GM12874 (cell line): Measurements from ENCODE around the gene GDPD3.

Experiments
- TF ChIP-seq, protein P1 (sequence below): IDR thresholded peaks from 2 replicates; pipeline ENCODE4 v1.5.1; 2011; ENCODE audit warnings: low read depth, mild to moderate bottlenecking, control low read depth, low read length, moderate library complexity; ENCODE audit not compliant: insufficient read depth

Gene GDPD3

DNA sequence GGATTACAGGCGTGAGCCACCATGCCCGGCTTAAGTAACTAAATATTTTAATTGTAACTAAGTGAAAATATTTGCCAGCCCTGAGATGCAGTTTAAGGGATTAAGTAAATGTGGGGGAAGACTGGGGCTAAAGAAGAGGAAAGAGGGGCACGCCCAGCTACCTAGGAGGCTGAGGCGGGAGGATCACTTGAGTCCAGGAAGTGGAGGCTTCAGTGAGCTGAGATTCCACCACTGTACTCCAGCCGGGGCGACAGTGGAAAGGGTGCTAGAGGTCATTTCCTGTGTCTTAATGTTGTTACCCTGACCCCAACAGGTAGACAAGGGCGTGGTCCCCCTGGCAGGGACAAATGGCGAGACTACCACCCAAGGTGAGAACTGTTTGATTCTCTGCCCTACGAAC lies 45.0 kb downstream of the GDPD3 start:
- TF ChIP-seq, protein P1, sequence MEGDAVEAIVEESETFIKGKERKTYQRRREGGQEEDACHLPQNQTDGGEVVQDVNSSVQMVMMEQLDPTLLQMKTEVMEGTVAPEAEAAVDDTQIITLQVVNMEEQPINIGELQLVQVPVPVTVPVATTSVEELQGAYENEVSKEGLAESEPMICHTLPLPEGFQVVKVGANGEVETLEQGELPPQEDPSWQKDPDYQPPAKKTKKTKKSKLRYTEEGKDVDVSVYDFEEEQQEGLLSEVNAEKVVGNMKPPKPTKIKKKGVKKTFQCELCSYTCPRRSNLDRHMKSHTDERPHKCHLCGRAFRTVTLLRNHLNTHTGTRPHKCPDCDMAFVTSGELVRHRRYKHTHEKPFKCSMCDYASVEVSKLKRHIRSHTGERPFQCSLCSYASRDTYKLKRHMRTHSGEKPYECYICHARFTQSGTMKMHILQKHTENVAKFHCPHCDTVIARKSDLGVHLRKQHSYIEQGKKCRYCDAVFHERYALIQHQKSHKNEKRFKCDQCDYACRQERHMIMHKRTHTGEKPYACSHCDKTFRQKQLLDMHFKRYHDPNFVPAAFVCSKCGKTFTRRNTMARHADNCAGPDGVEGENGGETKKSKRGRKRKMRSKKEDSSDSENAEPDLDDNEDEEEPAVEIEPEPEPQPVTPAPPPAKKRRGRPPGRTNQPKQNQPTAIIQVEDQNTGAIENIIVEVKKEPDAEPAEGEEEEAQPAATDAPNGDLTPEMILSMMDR = no peak

DNA sequence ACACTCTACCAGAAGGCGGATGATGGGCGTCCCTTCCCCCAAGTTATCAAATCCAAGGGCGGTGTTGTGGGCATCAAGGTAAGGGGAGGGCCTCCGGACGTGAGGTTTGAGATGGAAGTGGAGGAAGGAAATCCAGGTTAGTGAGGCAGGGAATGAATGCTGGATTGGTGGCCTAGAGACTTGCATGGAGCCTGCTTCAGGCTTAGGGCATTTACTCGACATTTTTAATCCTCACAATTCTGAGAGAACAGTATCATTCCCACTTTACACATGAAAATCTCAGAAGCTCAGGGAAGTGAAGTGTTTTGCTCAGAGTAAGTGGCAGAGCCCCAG lies 45.8 kb downstream of the GDPD3 start:
- TF ChIP-seq, protein P1 = no peak

DNA sequence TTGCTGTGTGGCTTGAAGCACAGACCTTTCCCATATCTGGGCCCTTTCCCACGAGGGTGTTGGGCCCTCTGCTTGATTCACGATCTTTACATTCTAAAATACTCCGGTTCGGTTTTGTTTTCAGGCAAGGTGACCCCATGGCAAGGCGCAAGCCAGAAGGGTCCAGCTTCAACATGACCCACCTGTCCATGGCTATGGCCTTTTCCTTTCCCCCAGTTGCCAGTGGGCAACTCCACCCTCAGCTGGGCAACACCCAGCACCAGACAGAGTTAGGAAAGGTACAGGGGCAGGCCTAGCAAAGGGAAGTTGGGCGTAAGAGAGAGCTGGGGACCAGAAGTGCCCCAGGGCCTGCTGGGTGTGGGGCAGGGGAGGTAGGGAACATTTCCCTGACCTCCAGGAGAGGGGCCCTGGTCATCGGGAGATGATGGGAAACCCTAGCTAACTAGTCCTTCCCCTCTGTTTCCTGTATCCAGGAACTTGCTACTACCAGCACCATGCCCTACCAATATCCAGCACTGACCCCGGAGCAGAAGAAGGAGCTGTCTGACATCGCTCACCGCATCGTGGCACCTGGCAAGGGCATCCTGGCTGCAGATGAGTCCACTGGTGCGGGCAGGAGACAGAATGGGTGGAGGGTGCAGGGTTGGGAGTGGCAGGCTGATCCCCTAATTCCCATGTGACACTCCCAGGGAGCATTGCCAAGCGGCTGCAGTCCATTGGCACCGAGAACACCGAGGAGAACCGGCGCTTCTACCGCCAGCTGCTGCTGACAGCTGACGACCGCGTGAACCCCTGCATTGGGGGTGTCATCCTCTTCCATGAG lies 46.4 kb downstream of the GDPD3 start:
- TF ChIP-seq, protein P1 = no peak

DNA sequence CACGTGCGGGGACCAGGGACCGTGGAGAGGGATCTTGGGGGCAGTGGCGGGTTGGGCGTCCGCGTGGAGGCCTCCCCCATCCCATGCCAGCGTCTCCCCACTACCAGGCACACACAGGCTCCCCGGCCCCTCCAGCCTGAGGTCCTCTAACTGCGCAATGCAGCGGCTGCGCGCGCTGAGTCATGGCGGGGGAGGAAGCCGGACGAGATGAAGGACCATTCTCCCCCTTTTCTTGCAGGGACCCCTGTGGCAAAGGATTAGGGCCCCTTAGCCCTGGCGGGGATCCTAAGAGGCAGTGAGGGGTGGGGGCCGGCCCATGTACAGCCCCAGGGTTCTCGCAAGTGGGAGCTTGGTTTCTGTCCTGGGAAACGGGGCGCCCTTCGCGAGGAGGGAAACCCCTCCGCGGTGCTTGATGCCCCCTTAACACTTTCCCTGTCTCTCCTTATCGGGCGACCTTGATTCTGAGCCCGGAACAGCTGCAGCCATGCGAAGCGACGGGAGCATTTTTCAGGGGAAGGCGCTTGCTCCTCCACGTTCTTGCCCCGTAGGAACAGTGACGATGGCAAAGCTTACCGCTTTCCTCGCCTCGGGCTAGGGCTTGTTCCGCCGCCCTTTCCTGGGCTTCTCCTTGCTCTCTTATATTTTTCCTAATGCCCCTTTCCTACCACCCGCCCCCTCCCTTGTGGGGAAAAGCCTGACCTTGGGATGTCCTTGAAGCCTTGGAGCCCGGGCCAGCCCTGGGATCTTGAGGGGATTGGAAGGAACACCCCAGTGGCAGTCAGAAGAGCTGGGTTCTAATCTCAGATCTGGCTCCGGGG lies 47.2 kb downstream of the GDPD3 start:
- TF ChIP-seq, protein P1 = no peak

DNA sequence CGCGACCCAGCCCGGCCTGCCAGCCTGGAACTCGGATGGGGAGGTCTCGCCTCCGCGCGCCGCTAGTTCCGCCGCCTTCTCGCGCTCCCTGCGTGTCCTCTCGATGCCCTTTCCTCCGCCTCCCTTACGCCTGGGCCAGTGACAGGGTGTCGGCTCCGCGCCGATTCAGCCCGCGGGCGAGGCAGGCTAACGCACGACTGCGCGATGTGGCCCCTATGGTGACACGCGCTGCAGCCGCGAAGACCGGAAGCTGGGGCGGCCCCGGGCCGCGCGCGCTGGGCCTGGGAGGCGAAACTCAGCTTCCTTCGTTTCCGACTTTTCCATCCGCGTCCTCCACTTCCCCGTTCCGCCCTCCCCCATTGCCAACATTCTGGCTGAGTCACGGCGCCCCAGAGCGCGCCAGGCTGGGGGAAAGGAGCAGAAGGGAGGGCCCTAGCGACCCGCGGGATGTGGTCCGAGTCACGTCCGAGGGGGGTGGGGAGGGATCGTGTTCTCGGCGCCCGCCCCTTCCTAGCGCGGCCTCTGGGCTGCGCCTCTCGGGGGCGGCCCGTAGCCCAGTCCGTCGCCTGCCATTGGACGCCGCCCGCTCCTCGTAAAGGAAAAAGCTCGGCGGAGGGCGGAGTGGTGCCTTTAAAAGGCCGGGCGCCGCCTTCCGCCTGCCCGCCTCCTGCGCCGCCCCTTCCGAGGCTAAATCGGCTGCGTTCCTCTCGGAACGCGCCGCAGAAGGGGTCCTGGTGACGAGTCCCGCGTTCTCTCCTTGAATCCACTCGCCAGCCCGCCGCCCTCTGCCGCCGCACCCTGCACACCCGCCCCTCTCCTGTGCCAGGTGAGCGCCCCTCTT lies 48.0 kb downstream of the GDPD3 start, which contains the start of gene ALDOA:
TSS of gene ALDOA (plus strand) at position 659 of the 841 bp plus-strand sequence. CDS start 1,138 bp downstream, outside the sequence.
- TF ChIP-seq, protein P1 = no peak

DNA sequence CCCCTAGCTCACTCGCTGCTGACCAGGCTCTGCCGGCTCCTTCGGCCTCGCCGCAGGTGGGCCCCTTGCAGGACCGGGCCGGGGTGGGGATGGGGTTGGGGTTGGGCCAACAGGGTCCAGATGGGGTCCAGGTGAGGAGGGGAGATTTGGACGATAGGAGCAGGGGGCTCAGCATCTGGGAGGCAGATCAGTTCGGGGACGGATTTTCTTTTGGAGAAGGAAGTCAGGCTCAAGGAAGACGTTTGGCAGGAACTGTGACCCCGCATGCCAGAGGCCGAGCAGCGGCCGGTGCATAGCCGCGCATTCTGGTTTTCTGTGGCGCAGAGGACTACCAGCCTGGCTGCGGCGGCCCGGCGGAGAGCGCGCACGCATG lies 48.6 kb downstream of the GDPD3 start:
- TF ChIP-seq, protein P1 = no peak
